DMS 273 (cell line): Measurements from ENCODE around the gene BBC3.
"Not testable (repeated sequence)": the region's sequence is repeated elsewhere in the genome, so short reads cannot be mapped to it uniquely, and the experiment has no call there.

ENCODE experiments used
- DNase-seq: peaks from one replicate; lab custom pipeline; 2025; ENCODE audit not compliant: unreplicated experiment; lab: John Stamatoyannopoulos, UW

Gene BBC3

GRCh38 chr19:47258434-47258833 is 27.4 kb upstream of the BBC3 start:
- DNase-seq = no peak

GRCh38 chr19:47257411-47258169 is 26.6 kb upstream of the BBC3 start:
- no peak for DNase-seq

GRCh38 chr19:47256693-47257410 is 25.9 kb upstream of the BBC3 start:
- peak; percentile 100 for DNase-seq

GRCh38 chr19:47255879-47256692 is 25.1 kb upstream of the BBC3 start, which contains the start of gene CCDC9:
TSS of gene CCDC9 (plus strand) at chr19:47256525. CDS start at chr19:47258401, 1,876 bp downstream.
- DNase-seq = peak; percentile 99

- DNase-seq = no peak
Observed at GRCh38 chr19:47253970-47254369, 23.0 kb upstream of the BBC3 start.

- DNase-seq = peak; percentile 56
Observed at GRCh38 chr19:47253467-47253881, 22.5 kb upstream of the BBC3 start.

- not testable (repeated sequence) for DNase-seq
Observed at GRCh38 chr19:47253016-47253415, 22.0 kb upstream of the BBC3 start.

- DNase-seq = peak; percentile 86
Observed at GRCh38 chr19:47247308-47247990, 16.4 kb upstream of the BBC3 start.

- DNase-seq = peak; percentile 98
Observed at GRCh38 chr19:47243776-47244547, 13.0 kb upstream of the BBC3 start.

- DNase-seq = no peak
Observed at GRCh38 chr19:47243364-47243775, 12.4 kb upstream of the BBC3 start.

GRCh38 chr19:47241919-47242577 is 11.0 kb upstream of the BBC3 start:
- DNase-seq = no peak

GRCh38 chr19:47240996-47241918 is 10.3 kb upstream of the BBC3 start:
- DNase-seq = peak; percentile 93

GRCh38 chr19:47240556-47240955 is 9.6 kb upstream of the BBC3 start:
- DNase-seq = no peak

- peak; percentile 97 for DNase-seq
Observed at GRCh38 chr19:47239610-47240296, 8.8 kb upstream of the BBC3 start.

- DNase-seq = peak; percentile 66
Observed at GRCh38 chr19:47239152-47239551, 8.2 kb upstream of the BBC3 start.

GRCh38 chr19:47236072-47236675 is 5.2 kb upstream of the BBC3 start:
- DNase-seq = no peak

- no peak for DNase-seq
Observed at GRCh38 chr19:47232422-47233211, 1.6 kb upstream of the BBC3 start.
